HL-60/S4 treated with retinoic acid at 250 ng/mL for 4 days and 3 days (cell line): ENCODE measurements around the gene CIROP.
"Not testable (repeated sequence)": the region's sequence is repeated elsewhere in the genome, so short reads cannot be mapped to it uniquely, and the experiment has no call there.

Experiments
- in situ Hi-C: fragments of 300-500 bp; cut with MboI; formaldehyde crosslinking; loops from 2 replicates; pipeline ENCODE4 v1.7.0; 2022; ENCODE audit warnings: low sequenced_read_pairs

The CIROP gene

DNA sequence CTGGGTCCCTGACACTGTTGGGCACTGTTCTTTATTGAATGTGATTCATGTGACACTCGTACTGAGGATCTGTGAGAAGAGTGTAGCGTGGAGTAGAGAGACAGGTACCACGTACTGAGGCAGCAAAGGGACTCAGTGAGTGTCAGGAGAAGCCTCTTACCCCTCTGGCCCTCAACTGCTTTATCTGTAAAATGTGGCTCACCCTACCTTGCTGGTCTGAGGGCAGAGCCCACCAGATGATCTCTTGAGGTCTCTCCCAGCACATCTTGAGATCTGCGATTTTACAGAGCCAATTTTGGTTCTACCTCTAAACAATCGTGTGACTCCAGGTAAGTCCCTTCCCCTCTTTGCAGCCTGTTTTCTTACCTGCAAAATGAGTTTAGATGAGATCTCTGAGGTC, 11.1 kb upstream of the CIROP start:
- in situ Hi-C loops, result no loop called here

DNA sequence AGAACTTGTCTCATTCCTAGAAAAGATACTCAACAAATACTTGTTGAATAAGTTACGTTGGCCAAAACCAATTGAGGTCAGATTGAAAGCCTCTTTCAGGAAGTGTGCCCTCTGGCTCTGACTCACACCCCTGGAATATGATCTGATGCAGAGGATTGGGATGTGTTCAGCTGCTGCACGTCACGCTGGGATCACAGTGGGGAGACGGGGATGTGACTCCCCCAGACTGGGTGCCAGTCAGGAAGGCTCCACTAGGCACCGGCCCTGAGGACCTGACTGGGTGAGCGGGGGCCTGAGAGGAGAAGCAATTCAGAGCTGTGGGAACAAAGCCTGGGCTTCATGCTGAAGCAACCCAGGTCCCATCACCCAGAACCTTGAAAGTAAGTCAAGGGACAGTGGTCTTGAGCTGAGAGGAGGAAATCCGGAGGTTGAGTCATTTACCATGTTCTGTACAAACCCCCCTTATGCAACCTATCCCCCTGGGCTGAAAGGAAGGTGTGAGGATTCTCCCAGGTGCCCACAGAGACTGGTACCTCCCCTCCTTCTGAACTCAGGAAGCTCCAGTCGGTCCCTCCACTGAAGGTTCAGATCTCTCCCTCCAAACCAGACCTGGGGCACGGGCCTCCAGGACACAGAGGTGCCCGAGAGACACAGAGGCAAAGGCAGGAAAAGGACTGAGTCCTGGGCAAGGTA, 10.4 kb upstream of the CIROP start:
- in situ Hi-C loops, result no loop called here

DNA sequence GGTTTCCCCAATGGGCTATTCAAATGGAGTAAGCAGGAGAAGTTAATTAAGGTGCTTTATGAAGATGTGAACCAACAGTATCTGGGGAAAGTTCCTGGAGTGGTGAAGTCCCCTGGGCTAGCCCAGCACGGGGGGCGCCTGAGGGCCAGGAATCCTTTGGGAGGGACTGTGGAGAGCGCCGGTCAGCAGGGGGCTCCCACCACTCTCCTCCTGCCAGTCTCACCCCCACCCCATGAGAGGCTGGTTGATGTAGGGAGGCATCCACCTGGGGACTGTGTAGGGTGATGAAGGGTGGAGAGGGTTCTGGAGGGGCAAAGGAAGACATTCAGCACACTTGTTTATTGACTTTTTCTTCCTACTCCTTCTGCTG, 9.9 kb upstream of the CIROP start:
- in situ Hi-C loops, result no loop called here

DNA sequence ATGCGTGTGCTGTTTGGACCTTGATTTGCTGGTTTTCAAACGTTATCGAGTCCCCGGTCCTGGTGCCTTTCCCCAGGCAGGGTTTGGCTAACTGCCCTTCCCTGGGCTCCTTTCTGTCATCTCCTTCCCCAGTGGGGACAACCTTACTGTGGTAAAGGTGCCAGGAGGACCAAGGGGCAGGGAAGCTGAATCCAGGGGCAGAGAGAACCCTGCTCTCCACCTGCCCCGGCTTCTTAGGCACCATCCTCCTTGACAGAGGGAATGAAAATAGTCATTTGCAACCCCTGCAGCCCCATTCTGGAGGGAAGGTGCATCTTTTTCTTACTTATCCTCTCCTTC, 9.3 kb upstream of the CIROP start:
- in situ Hi-C loops, result no loop called here

DNA sequence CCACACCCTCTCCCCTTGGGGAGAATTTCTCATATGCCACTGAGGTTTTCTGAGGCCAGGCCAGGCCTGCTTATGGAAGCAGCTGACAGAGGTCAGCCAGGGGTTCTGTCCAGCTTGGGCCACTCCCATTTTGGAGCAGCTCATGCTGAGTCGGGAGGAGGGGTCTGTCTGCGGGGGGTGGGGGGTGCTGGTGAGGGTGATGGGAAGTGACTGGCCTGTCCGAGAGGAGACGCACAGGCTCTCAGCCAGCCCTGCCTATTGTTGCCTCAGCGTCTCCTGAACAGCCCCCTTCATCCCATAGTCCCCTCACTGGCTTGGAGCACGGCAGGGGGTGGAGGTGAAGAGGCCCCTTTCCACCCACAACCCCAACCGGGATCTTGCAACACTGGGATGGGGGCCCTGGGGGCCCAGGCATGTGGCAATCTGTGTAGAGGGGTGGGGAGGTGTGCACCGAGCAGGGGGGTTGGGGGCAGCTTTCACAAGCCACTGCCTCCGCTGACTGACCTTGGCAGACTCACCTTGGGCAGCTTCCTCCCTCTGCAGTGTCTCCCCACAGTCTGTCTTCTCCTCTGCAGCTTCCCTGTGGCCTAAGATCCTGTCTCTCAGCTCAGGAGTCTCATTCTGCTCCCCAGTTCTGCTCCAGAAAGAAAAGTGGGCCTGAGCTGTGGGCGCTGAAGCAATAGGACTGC, 8.8 kb upstream of the CIROP start:
- in situ Hi-C loops, result no loop called here

DNA sequence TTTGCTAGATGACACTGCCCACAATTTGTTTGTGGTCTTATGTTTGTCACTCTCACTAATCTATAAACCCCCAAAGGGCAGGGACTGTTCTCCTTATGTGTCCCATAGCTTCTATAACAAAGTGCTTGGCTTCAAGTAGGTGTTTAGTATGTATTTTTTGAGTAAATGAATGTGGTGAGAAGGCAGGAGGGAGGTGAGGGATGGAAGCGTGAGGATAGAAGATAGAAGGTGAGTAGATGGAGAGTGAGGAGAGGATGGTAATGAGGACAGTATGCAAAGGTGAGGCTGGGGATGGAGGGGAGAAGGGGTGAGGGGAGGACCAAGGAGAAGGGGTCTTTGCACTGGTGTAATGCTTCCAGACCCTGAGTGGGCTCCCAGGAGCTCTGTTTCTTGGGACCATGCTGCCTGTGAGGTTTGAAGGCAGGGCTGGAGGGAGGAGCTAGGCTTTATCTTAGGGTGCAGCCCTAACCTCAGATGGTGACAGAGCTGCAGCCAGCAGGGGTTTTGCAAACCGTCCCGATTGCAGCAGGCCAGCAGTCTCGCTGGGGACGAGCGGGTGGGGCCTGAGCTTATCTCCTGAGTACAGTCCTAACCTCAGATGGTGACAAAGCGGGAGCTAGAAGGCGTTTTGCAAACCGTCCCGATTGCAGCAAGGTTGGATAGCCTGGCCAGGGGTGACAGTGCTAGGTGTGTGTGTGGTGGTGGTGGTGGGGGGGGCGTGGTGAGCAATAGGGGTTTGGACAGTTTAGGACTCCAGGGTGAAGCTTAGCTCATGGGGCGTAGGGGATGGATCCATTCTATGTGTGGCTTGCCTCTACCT, 7.8 kb upstream of the CIROP start:
- in situ Hi-C loops, result no loop called here

DNA sequence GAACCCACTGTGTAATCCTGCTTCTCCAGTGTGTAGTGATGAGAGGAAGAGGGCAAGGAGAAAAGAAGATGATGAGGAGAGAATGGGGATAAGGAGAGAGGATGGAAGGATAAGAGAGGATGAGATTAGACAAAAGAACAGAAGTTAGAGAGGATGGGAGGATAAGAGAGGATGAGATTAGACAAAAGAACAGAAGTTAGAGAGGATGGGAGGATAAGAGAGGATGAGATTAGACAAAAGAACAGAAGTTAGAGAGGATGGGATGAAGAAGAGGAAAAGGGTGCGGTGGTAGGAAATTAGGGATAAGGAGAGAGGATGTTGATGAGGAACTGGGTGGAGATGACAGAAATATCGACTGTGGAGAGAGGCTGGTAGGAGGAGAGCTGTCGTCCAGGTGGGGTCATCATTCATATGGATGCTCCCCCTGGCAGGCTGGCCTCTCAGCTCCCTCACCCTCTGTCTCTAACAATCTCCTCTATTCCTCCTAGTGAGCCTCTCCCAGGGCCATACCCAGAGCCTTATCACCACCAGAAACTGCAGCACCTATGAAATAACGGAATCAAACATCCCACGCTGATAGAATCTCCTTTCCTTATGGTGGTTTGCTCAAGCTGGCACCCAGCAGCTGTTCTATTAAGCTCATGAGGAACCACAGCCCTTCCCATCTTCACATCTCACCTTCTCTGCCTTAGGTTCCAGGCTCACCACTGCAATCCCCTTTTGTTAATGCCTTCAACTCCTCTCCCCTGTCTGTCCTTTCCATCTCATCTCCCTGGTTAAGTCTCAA, 6.0 kb upstream of the CIROP start:
- in situ Hi-C loops, result no loop called here

DNA sequence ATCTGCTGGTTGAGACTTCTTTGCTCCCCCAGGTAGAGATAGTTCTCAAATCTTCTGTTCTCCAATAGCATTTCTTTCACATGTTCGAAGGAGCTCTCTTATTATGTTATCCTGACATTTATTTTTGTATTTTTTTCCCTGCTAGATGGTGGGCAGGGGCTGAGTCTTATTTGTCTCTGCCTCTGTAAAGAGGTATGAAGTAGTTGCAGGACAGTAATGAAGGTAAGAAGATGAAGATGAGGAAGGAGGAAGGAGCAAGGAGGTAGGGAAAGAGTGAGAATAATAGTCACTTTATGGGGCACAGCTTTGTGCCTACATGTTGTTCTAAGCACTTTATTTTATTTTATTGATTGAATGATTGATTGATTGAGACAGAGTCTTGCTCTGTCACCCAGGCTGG, 5.0 kb upstream of the CIROP start:
- in situ Hi-C loops, result no loop called here

DNA sequence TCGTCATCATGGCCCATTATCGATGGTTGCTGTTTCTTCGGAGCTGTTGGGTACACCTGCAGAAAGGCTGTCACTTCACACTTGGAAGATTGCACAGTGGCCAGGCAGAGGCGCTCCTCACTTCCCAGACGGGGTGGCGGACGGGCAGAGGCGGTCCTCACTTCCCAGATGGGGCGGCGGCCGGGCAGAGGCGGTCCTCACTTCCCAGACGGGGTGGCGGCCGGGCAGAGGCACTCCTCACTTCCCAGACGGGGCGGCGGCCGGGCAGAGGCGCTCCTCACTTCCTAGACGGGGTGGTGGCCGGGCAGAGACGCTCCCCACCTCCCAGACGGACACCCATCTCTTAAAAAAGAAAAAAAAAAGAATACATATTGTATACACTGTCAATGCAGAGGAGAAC, 3.4 kb upstream of the CIROP start:
- in situ Hi-C loops, result not testable (repeated sequence)

DNA sequence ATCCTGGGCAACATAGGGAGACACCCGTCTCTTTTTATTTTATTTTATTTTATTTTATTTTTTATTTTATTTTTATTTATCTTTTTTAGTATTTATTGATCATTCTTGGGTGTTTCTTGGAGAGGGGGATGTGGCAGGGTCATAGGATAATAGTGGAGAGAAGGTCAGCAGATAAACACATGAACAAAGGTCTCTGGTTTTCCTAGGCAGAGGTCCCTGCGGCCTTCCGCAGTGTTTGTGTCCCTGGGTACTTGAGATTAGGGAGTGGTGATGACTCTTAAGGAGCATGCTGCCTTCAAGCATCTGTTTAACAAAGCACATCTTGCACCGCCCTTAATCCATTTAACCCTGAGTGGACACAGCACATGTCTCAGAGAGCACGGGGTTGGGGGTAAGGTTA, 2.8 kb upstream of the CIROP start:
- in situ Hi-C loops, result not testable (repeated sequence)

DNA sequence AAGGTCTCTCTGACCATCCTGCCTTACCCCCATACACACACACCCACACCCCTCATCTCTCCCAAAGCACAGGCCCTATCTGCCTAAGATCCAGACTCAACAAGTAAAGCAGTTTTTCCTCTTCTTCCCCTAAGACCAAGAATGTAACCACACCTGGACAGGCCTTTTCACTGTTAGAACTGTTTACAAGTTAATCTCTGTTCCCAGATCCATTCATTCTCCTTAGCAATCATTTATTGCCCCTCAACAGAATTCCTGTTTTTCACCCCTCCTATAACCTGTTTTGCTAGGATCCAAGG, 1.9 kb upstream of the CIROP start:
- in situ Hi-C loops, result no loop called here

DNA sequence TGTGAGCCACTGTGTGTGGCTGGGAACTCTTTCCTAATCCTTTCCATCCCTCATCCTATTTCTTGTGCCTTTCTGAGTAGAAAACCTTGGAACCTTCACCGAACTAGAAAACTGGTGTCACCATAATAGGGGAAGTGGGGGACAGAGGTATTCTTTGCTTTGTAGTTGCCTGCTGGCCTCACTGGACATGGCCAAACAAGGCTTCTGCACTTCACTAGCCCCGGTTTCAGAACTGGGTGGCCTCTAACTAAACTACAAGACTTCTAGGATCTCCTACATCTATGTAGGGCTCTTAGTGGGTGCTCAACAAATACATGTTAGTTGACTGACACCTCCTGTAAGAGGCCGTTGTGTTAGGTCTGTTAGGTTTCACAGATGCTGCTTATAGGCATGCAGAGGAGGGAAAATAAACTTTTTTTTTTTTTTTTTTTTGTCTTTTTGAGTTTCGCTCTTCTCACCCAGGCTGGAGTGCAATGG, 597 bp upstream of the CIROP start:
- in situ Hi-C loops, result no loop called here

DNA sequence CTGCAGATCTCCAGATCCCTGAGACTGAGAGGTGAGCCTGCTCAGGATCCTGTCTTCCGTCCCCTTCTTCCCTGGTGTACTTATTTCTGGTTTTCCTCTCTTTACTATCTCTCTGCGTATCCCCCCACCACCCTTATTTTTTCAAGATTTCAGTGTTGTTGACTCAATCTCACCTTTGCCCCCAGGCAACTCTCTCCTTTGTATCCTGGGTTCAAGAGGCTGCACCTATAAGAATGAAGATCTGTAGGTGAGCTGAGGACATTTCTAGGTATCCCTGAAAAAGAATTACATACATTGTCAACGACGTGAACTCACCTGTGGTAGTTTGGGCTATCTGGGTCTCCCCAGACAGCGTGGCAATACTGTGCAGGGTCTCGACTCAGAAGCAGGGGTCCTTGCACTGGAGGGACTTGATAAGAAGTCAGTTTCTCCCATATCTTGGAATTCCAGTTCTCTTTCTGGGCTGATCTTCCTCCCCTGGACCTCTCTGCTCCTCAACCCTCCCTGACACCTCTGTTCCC, 659 bp downstream of the CIROP start:
- in situ Hi-C loops, result no loop called here

DNA sequence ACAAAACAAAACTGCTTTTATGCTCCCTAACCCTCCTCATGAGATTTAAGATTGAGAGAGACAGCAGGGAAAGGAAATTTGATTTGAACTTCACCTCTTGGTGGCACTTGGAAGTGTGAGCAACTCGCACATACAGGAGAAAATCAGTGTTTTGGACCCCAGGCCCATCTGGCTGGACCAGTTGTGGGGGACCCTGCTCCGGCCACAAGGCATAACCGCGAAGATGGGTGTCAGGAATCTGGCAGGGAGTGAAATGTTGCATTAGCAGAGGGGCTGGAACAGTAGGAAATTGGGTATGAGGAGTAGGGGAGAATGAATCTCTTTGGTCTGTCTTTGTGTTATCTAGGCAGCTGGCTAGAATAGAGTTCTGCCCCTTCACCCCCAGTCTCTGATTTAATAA, 1.2 kb downstream of the CIROP start:
- in situ Hi-C loops, result no loop called here

DNA sequence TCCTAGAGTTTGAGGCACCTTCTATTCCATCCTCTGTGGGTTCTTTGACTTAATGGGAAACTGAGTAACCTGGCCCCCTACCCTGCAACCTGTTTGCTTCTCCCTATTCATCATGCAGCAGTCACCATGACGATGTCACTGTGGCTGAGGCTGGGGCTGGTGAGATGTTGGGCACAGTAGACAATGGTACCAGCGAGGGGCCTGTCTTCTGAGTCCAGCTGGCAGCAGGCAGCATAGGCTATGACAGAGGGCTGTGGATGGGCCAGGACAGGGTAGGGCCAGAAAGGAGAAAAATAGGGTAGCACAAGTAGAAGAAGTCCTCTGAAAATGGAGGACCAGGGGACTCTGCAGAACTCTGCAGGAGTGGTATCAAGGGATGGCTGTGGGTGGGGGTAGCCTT, 2.0 kb downstream of the CIROP start:
- in situ Hi-C loops, result no loop called here

DNA sequence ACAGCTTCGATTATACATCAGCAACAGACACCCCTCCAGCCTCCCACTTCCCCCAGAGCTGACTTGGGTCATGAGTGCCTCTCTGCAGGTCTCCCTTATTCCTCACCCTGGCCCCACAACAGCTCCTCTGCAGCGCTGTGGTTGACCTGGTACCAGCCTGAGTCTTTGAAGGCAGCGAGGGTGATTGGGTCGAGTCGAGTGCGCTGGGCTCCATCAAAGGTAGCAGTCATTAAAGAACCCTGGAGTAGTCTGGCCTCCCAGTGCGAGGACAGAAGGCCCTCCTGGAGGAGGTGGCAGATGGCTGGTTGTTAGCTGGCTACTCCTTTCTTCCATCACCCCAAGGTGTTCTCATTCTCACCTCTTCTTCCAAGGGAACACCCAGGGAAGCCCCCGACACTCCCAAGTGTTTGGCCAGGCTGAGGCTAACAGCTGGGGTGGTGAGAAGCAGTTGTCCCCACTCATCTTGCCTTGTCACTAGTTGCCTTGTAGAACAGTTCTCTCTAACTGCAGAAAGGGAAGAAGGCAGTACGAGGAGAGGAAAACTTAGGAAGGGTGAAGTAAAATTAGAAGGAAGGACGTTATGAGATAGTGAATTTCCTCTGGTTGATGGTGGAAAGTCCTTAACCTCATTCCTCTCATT, 2.7 kb downstream of the CIROP start:
- in situ Hi-C loops, result no loop called here

DNA sequence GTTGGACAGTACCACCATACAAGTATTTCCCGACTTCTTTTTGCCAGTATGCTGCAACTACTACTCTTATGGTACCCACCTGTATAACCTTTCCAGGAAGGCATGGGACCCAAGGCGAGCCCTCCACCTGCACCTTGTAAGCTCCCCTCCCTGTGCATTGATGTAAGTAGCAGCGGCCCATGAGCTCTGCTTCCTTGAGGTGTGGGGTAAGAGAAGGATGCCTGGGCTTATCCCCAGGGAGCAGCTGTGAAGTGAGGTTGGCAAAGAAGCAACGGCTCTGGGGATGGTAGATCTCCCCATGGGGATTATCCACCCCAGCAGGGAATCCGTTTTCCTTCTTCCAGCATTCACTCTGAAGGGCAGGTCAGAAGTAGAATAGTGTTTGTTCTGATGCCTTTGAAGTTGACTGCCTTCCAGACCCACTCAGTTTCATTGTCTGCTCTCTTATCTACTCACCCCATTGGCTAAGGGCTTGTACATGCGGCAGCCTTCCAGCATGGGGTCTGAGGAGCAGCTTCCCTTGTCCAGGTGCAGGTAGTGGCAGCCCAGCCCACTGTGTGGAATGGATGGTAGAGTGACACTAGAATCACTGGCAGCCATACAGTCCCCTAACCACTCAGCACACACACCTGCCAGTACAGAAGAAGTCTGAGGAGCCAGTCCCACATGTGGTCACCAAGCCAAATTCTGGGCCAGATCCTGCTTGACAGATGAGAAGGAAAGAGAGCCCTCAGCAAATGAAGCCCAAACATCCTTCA, 3.4 kb downstream of the CIROP start:
- in situ Hi-C loops, result no loop called here

DNA sequence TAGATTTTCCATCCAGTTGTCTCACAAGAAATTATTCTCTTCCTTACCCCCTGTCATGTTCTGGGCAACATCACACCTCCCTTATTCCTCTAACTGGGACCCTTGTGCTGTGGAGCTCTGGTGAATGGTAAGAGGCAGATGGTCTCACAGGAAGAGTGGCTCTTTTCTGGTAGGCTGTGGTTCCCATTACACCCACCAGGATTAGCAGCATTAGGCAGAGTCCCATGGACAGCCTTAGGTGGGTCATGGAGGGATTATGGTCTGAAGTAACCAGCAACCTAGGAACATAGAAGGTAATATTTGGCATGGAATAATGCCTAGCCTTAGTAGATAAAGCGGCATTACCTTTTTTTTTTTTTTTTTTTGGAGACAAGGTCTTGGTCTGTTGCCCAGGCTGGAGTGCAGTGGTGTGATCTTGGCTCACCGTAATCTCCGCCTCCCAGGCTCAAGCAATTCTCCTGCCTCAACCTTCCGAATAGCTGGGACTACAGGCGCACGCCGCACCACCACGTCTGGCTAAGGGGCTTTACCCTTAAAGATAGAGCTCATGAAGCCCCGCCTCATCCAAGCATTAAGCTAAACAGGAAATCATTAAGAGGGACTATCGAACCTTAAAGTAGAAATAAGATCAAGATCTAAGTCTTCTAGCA, 5.5 kb downstream of the CIROP start:
- in situ Hi-C loops, result no loop called here

DNA sequence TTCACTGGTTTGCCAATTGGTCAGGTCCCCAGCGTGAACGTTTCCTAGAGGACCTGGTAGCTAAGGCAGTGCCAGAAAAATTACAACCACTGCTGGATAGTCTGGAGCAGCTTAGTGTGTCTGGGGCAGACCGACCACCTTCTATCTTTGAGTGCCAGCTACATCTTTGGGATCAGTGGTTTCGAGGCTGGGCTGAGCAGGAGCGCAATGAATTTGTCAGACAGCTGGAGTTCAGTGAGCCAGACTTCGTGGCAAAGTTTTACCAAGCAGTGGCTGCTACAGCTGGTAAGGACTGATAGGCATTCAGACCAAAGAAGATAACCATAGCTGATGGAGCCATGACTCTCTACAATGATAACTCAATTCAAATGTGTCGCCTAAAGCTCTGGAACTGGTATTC, 7.0 kb downstream of the CIROP start:
- in situ Hi-C loops, result no loop called here
